A549 (cell line): ENCODE data around the gene ARHGAP5.
A peak's percentile ranks its signal among the peaks of the same experiment; 100 is the strongest.

Source experiments
- CEBPB ChIP-seq, 2 experiments: fragments of >200 bp in 1 of 2; sonication (Bioruptor Twin) in 1 of 2; formaldehyde crosslinking in 1 of 2; IDR thresholded peaks; 2 replicates each; pipeline ENCODE4 v1.6.1; 2012 to 2016
- E2F6 ChIP-seq: IDR thresholded peaks from 2 replicates; pipeline ENCODE4 v1.6.1; 2012; ENCODE audit warnings: low read depth, borderline replicate concordance
- JUN ChIP-seq, 2 experiments: fragments of >200 bp; sonication (Bioruptor Twin); formaldehyde crosslinking; IDR thresholded peaks; 2 replicates in 1 of 2; 3 replicates in 1 of 2; pipeline ENCODE4 v1.6.1; 2016 to 2017
- MAFK ChIP-seq: fragments of 450-650 bp; IDR thresholded peaks from 2 replicates; pipeline ENCODE4 v1.6.1; 2014; ENCODE audit not compliant: partially characterized antibody
- ZSCAN20 ChIP-seq: fragments of 250-450 bp; sonication (Bioruptor Pico); IDR thresholded peaks from 2 replicates; pipeline ENCODE4 v1.8.0; 2022; ENCODE audit warnings: mild to moderate bottlenecking, moderate library complexity
- TF ChIP-seq, protein P1 (sequence below): fragments of >200 bp; sonication (Bioruptor Twin); formaldehyde crosslinking; IDR thresholded peaks from 3 replicates; pipeline ENCODE4 v1.5.1; 2016

- TF ChIP-seq ZSCAN20 (no peak), E2F6 (no peak), JUN (IDR thresholded peaks at IDR 0.05) (peak; percentile 41 to 70; a peak in 2 of 5 replicates), MAFK (no peak), CEBPB (IDR thresholded peaks at IDR 0.05) (no peak)
- TF ChIP-seq, protein P1, sequence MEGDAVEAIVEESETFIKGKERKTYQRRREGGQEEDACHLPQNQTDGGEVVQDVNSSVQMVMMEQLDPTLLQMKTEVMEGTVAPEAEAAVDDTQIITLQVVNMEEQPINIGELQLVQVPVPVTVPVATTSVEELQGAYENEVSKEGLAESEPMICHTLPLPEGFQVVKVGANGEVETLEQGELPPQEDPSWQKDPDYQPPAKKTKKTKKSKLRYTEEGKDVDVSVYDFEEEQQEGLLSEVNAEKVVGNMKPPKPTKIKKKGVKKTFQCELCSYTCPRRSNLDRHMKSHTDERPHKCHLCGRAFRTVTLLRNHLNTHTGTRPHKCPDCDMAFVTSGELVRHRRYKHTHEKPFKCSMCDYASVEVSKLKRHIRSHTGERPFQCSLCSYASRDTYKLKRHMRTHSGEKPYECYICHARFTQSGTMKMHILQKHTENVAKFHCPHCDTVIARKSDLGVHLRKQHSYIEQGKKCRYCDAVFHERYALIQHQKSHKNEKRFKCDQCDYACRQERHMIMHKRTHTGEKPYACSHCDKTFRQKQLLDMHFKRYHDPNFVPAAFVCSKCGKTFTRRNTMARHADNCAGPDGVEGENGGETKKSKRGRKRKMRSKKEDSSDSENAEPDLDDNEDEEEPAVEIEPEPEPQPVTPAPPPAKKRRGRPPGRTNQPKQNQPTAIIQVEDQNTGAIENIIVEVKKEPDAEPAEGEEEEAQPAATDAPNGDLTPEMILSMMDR, result no peak; the same call in 2 of the 3 replicates
Observed at GRCh38 chr14:32077081-32078022, at the start of gene ARHGAP5.
